ENCODE measurements around the gene PIEZO2. TPM values are rescaled to one million over a fixed set of nuclear protein-coding genes. Genes with fewer than 3 reads are reported as not detected.

The PIEZO2 gene
- total RNA-seq, 3 donors from 2014 or later, result 1.9 to 26.2 (median 11.4) TPM

DNA sequence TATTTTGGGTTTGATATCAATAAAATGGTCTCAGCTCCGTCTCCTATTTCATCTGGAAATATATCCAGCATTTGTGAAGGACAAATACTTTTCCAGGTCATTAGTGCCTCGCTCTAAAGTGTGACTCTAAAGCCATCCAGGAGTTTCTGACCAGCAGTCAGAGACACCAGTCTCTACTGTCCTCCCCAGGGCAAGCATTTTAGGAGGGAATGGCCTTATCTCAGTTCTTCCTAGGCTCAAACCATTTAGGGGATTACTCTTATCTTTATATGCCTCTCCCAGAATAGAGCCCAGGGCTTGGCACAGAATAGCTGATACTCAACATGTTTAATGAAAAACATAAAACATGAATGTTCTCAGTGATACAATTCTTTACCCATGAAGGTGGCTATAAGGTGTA, 436.0 kb downstream of the PIEZO2 start:
- Histone ChIP-seq H3K27me3 (no peaks in the 10 kb centered on the region), H3K27ac (no peak overlapping the region), H3K9me3 (no peaks in the 10 kb centered on the region), H3K4me1 (no peaks in the 10 kb centered on the region), H3K4me3 (no peak overlapping the region), H3K36me3 (no peaks in the 10 kb centered on the region)
- TF ChIP-seq, protein P1, sequence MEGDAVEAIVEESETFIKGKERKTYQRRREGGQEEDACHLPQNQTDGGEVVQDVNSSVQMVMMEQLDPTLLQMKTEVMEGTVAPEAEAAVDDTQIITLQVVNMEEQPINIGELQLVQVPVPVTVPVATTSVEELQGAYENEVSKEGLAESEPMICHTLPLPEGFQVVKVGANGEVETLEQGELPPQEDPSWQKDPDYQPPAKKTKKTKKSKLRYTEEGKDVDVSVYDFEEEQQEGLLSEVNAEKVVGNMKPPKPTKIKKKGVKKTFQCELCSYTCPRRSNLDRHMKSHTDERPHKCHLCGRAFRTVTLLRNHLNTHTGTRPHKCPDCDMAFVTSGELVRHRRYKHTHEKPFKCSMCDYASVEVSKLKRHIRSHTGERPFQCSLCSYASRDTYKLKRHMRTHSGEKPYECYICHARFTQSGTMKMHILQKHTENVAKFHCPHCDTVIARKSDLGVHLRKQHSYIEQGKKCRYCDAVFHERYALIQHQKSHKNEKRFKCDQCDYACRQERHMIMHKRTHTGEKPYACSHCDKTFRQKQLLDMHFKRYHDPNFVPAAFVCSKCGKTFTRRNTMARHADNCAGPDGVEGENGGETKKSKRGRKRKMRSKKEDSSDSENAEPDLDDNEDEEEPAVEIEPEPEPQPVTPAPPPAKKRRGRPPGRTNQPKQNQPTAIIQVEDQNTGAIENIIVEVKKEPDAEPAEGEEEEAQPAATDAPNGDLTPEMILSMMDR (IDR thresholded peaks at IDR 0.05), result no peak
- TF ChIP-seq POLR2A (IDR thresholded peaks at IDR 0.05) (no peak), POLR2AphosphoS5 (IDR thresholded peaks at IDR 0.05) (no peak)
- intact Hi-C loops (cut with DNase I; ENCODE audit: low total_unique reads), result no loop called here
- DNase-seq (ENCODE audit: low spot score in 2 of 2), result no peak

DNA sequence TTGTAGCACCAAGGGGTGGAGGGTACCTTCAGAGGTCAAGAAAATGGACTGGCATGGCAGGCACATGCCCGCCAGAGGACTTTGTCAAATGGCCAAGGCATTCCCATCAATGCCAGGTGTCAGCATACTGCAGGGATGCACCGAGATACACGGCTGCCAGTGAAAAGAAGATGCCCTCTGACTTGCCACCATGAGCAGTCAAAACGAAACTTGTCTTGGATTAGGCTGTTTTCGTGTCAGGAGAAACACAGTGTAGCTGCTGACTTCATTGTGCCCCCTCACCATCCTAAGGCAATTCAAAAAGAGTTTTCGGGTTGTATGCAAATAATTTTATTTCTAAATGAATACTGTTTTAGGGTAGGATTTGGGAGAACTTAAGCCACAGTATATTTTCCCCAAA, 442.1 kb downstream of the PIEZO2 start:
- intact Hi-C loops (cut with DNase I; ENCODE audit: low total_unique reads), result no loop called here
- no peaks in the 10 kb centered on the region for H3K4me1 ChIP-seq
- H3K4me3 ChIP-seq, result no peak overlapping the region
- no peak for TF ChIP-seq POLR2AphosphoS5 (IDR thresholded peaks at IDR 0.05)
- TF ChIP-seq POLR2A (IDR thresholded peaks at IDR 0.05), result no peak
- TF ChIP-seq, protein P1 (IDR thresholded peaks at IDR 0.05), result no peak
- no peaks in the 10 kb centered on the region for H3K9me3 ChIP-seq
- no peak overlapping the region for H3K27ac ChIP-seq
- no peak for DNase-seq (ENCODE audit: low spot score in 2 of 2)
- no peaks in the 10 kb centered on the region for H3K36me3 ChIP-seq
- H3K27me3 ChIP-seq, result no peaks in the 10 kb centered on the region

DNA sequence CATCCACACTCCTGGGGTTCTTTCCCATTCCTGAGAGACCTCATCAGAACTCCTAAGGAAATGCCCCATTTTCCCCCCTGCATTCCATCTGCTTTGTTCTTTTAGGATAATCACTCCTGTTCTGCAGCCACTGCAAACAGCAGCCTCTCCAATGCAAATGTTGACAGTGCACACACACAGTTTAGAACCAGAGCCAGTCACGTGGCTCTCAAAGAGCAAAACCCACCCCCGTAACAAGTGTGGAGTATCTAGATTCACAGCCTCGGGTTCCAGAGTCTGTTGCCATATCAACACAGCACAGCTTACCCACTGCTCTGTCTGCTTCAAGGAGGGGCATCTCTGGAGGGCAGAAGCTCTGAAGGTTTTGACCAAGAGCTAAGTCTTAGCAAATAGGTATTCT, 443.6 kb downstream of the PIEZO2 start:
- no peak for DNase-seq (ENCODE audit: low spot score in 2 of 2)
- Histone ChIP-seq H3K36me3 (no peaks in the 10 kb centered on the region), H3K27ac (no peak overlapping the region), H3K27me3 (no peaks in the 10 kb centered on the region), H3K9me3 (no peaks in the 10 kb centered on the region), H3K4me1 (no peaks in the 10 kb centered on the region), H3K4me3 (no peak overlapping the region)
- intact Hi-C loops (cut with DNase I; ENCODE audit: low total_unique reads), result no loop called here
- TF ChIP-seq, protein P1 (IDR thresholded peaks at IDR 0.05), result no peak
- TF ChIP-seq POLR2AphosphoS5 (IDR thresholded peaks at IDR 0.05) (no peak), POLR2A (IDR thresholded peaks at IDR 0.05) (no peak)

DNA sequence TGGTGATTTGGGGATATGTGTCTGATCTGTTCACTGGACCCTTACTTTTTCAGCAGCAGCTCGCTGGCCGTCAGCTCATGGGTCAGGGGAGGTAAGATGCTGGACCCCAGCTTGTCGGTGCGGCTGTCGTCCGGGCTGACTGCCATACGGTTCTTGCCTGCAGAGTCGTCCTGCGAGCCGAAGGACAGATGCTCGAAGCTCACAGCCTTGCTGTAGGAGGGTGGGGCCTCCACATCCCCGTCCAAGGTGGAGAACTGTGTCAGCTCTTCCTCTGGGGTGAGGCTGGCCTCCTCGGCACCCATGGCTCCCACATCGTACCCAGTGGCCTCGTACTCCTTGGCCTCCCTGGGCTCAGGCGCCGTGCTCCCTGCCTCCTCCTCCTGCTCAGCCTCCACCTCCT, 444.1 kb downstream of the PIEZO2 start:
- intact Hi-C loops (cut with DNase I; ENCODE audit: low total_unique reads), result no loop called here
- Histone ChIP-seq H3K9me3 (no peaks in the 10 kb centered on the region), H3K4me3 (no peak overlapping the region)

DNA sequence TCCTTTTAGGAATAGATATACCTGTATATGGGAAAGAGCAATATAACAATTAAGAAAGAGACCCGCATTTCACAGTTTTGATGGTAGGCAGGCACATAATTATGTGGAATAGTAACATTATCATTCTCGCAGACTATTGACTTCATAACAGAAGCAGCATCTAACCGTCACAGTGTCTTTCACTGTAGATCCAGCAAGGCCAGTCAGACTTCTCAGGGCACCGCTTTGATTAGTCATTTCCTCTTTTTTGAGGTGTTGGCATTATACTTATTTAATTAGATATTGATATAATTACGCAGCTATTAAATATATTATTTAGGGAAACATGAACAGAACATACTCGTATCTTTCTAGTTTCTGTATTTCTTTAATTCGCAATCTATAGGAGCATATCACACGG, 447.2 kb downstream of the PIEZO2 start:
- DNase-seq (ENCODE audit: low spot score in 2 of 2), result no peak
- Histone ChIP-seq H3K36me3 (no peaks in the 10 kb centered on the region), H3K4me1 (no peaks in the 10 kb centered on the region), H3K27ac (no peak overlapping the region), H3K4me3 (no peak overlapping the region), H3K27me3 (no peaks in the 10 kb centered on the region), H3K9me3 (no peaks in the 10 kb centered on the region)
- intact Hi-C loops (cut with DNase I; ENCODE audit: low total_unique reads), result loop anchor here (5.0 kb wide), 1 partner anchor 540 kb away; no protein-coding TSS in a partner anchor
- TF ChIP-seq POLR2AphosphoS5 (IDR thresholded peaks at IDR 0.05), result no peak
- no peak for TF ChIP-seq POLR2A (IDR thresholded peaks at IDR 0.05)

More for the DNA sequence above, 444.1 kb downstream of the PIEZO2 start:
- no peaks in the 10 kb centered on the region for H3K4me1 ChIP-seq
- no peak overlapping the region for H3K27ac ChIP-seq
- no peak for DNase-seq (ENCODE audit: low spot score in 2 of 2)
- TF ChIP-seq POLR2A (IDR thresholded peaks at IDR 0.05) (no peak), POLR2AphosphoS5 (IDR thresholded peaks at IDR 0.05) (no peak)
- TF ChIP-seq, protein P1 (IDR thresholded peaks at IDR 0.05), result no peak
- H3K36me3 ChIP-seq, result no peaks in the 10 kb centered on the region
- H3K27me3 ChIP-seq, result no peaks in the 10 kb centered on the region

DNA sequence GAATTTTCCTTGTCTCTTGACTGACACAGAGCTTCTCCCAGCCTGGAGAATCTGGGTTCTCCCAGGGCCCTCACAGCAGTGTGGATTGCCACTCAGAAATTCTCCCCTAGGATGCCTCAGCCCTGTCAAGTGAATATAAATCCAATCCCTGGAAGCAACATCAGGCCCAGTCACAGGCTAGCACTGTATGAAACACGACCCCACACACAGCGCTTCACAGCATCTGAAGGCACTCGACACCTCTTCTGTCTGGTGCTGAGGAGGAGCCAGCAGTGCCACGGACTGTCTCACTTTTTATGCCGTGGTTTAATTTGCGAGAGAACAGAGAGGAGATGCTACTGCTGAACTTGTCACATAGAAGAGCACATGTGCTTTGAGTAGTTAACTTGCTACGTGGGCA, 459.0 kb downstream of the PIEZO2 start:
- DNase-seq (ENCODE audit: low spot score in 2 of 2), result no peak
- no peaks in the 10 kb centered on the region for H3K4me1 ChIP-seq
- intact Hi-C loops (cut with DNase I; ENCODE audit: low total_unique reads), result no loop called here
- H3K4me3 ChIP-seq, result no peak overlapping the region
- TF ChIP-seq POLR2AphosphoS5 (IDR thresholded peaks at IDR 0.05) (no peak), POLR2A (IDR thresholded peaks at IDR 0.05) (no peak)
- TF ChIP-seq, protein P1 (IDR thresholded peaks at IDR 0.05), result no peak
- H3K27me3 ChIP-seq, result no peaks in the 10 kb centered on the region
- no peaks in the 10 kb centered on the region for H3K9me3 ChIP-seq
- no peaks in the 10 kb centered on the region for H3K36me3 ChIP-seq
- H3K27ac ChIP-seq, result no peak overlapping the region

Measured in breast epithelium (tissue), 4 donors.